Tibial nerve (tissue), 4 donors: Measurements from ENCODE around the gene FEM1B. TPM values are rescaled to one million over a fixed set of nuclear protein-coding genes. Genes with fewer than 3 reads are reported as not detected.

ENCODE experiments used
- DNase-seq, 2 donors: peaks; one replicate each; pipeline ENCODE4 v3.0.0-alpha.2; 2019; ENCODE audit warnings: low spot score in 2 of 2
- H3K27ac ChIP-seq, 4 donors: fragments of 200-600 bp; sonication (generic) in 3 of 4; one replicate each; pipeline ENCODE4 v1.5.1; 2017 to 2019; ENCODE audit warnings: mild to moderate bottlenecking in 1 of 4
- H3K27me3 ChIP-seq, 2 donors: fragments of 200-600 bp; sonication (generic) in 1 of 2; one replicate each; pipeline versions ENCODE4 v1.5.1 to v1.6.0; 2017 to 2019
- H3K36me3 ChIP-seq, 3 donors: fragments of 200-600 bp; sonication (generic); one replicate each; pipeline ENCODE4 v1.5.1; 2018 to 2019
- H3K4me1 ChIP-seq, 4 donors: fragments of 200-600 bp; sonication (generic) in 3 of 4; one replicate each; pipeline ENCODE4 v1.5.1; 2017 to 2019
- H3K4me3 ChIP-seq, 4 donors: fragments of 200-600 bp; sonication (generic) in 3 of 4; one replicate each; pipeline ENCODE4 v1.5.1; 2017 to 2019; ENCODE audit warnings: mild to moderate bottlenecking in 1 of 4, moderate library complexity in 1 of 4
- H3K9me3 ChIP-seq, 4 donors: fragments of 200-600 bp; sonication (generic) in 3 of 4; one replicate each; pipeline ENCODE4 v1.5.1; 2017 to 2019
- EP300 ChIP-seq, 2 donors: sonication (generic); formaldehyde crosslinking; IDR thresholded peaks; one replicate each; pipeline ENCODE4 v1.6.1; 2017; ENCODE audit warnings: antibody characterized with exemption in 2 of 2, mild to moderate bottlenecking in 1 of 2
- POLR2A ChIP-seq, 2 donors: fragments of 450-650 bp; IDR thresholded peaks; one replicate each; pipeline ENCODE4 v1.6.1; 2017; ENCODE audit warnings: antibody characterized with exemption in 2 of 2, mild to moderate bottlenecking in 2 of 2, moderate library complexity in 2 of 2
- WGBS, 2 donors: methylation state at CpG; one replicate each; pipeline ENCODE4 v1.1.5; 2018; 5-methylcytosine and 5-hydroxymethylcytosine counted together
- total RNA-seq, 4 donors: library from RNA; depleted of rRNA; stranded (reverse); fragments of >200 nt; gene quantifications; one replicate each; pipeline ENCODE4 v1.1.0, GENCODE V29; 2016
- TF ChIP-seq, protein P1 (sequence below), 5 experiments: fragments of 200-600 bp in 3 of 5; fragments of 450-650 bp in 2 of 5; sonication (generic) in 3 of 5; IDR thresholded peaks; one replicate each; pipeline ENCODE4 v1.5.1; 2016 to 2019; ENCODE audit warnings: antibody characterized with exemption in 5 of 5, mild to moderate bottlenecking in 3 of 5, moderate library complexity in 2 of 5

Gene FEM1B
- total RNA-seq, 4 donors from 2014 or later = 39.0 to 47.6 (median 39.9) TPM

DNA sequence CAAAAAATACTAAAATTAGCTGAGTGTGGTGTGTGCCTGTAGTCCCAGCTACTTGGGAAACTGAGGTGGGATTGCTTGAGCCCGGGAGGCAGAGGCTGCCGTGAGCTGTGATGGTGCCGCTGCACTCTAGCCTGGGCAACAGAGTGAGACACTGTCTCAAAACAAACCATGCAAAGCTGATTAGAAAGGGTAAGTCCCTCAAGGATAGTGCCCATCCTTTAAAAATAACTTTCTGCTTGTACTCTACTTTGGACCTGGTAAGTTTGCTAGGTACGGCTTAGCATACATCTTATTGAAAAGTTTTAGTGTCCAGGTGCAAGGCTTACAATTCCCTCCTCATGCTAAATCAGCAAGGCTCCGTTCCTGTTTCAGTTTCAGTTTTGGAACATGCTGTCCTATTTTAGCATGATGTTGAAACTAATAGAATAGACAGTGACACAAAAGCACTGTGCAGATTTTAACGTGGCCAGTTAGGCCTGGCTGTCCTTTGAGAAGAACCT lies 21.4 kb downstream of the FEM1B start:
- TF ChIP-seq, protein P1, sequence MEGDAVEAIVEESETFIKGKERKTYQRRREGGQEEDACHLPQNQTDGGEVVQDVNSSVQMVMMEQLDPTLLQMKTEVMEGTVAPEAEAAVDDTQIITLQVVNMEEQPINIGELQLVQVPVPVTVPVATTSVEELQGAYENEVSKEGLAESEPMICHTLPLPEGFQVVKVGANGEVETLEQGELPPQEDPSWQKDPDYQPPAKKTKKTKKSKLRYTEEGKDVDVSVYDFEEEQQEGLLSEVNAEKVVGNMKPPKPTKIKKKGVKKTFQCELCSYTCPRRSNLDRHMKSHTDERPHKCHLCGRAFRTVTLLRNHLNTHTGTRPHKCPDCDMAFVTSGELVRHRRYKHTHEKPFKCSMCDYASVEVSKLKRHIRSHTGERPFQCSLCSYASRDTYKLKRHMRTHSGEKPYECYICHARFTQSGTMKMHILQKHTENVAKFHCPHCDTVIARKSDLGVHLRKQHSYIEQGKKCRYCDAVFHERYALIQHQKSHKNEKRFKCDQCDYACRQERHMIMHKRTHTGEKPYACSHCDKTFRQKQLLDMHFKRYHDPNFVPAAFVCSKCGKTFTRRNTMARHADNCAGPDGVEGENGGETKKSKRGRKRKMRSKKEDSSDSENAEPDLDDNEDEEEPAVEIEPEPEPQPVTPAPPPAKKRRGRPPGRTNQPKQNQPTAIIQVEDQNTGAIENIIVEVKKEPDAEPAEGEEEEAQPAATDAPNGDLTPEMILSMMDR (IDR thresholded peaks at IDR 0.05) = no peak
- TF ChIP-seq EP300 (IDR thresholded peaks at IDR 0.05) = peak in 1 of 2 donors; percentile 65
- peak overlapping the region in 3 of 4 donors; percentile 35 to 66 (median 42) for H3K27ac ChIP-seq
- peaks cover 0 to 5% (median 0%) of the 10 kb centered on the region in 3 donors for H3K36me3 ChIP-seq
- no peaks in the 10 kb centered on the region for H3K9me3 ChIP-seq
- H3K27me3 ChIP-seq = no peaks in the 10 kb centered on the region
- peak overlapping the region in 2 of 4 donors; percentile 14 to 31 for H3K4me3 ChIP-seq
- WGBS, 2 donors = 45 to 63% methylated on average over 6 of the region's 6 CpGs
- no peak for DNase-seq
- H3K4me1 ChIP-seq = peaks cover 0 to 48% (median 13%) of the 10 kb centered on the region in 4 donors

DNA sequence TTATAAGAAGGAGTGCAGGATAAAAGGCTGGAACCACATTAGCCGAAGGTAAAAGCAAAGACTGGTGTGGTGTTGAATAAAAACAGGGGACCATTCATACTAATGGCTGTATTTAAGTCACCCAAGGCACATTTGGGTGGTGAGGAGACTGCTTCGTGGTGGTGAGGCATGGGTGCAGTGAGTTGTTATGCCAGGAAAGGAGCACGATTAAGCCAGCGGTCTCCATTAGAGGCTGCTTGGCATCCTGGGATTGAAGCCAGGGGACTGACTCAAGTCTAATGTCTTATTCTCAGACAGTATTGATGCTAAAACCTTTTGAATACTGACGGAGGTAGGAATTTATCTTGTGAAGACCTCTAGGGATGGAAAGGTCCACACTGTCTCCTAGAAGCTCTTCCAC lies 21.9 kb downstream of the FEM1B start:
- Histone ChIP-seq H3K4me3 (peak overlapping the region in 2 of 4 donors; percentile 14 to 31), H3K27ac (peak overlapping the region in 3 of 4 donors; percentile 37 to 66 (median 42)), H3K9me3 (no peaks in the 10 kb centered on the region), H3K4me1 (peaks cover 0 to 43% (median 13%) of the 10 kb centered on the region in 4 donors), H3K27me3 (no peaks in the 10 kb centered on the region), H3K36me3 (peaks cover 0 to 5% (median 0%) of the 10 kb centered on the region in 3 donors)
- TF ChIP-seq EP300 (IDR thresholded peaks at IDR 0.05) = no peak
- TF ChIP-seq, protein P1 (IDR thresholded peaks at IDR 0.05) = no peak
- no peak for TF ChIP-seq POLR2A (IDR thresholded peaks at IDR 0.05)
- DNase-seq = no peak
- 57 to 61% methylated on average over 5 of the region's 5 CpGs for WGBS, 2 donors

DNA sequence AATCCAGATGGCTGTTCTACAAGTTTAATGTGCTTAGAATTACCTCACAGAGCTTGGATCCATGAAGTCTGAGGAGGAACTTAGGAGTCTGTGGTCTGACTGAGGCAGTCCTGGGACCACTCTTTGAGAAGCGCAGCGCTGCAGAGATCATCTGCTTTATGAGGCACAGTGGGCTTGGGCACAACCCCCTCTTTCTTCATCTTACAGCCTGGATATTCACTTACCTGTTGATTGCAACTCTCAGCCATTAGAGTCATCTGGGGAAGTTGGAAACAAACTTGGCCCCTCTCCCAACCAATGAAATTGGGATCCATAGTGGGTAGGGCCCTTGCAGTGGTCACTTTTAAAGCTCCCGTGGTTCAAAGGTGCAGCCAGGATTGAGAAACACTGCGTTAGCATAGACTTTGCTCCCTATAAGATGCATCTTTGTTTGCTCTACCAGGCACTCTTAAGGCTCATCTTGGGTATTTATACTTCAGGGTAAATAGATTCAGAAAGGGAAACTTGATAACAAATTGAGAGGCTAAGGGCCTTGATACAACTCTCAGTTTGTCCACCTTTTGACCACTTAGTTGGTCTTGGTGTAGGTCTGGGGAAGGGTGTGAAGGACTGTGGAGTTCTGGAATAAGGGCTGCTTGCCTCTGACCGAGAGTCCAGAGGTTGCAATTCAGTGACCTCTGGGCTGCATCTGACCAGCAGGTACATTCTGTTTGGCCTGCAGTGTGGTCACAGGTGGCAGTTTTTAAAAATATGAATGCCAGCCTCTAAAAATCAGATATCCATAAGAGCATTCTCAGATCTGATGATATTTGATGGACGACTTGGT lies 22.8 kb downstream of the FEM1B start:
- no peak overlapping the region for H3K4me3 ChIP-seq
- peaks cover 0 to 5% (median 0%) of the 10 kb centered on the region in 3 donors for H3K36me3 ChIP-seq
- H3K9me3 ChIP-seq = no peaks in the 10 kb centered on the region
- TF ChIP-seq POLR2A (IDR thresholded peaks at IDR 0.05) (no peak), EP300 (IDR thresholded peaks at IDR 0.05) (no peak)
- TF ChIP-seq, protein P1 (IDR thresholded peaks at IDR 0.05) = no peak
- peak overlapping the region in 3 of 4 donors; percentile 37 to 66 (median 42) for H3K27ac ChIP-seq
- no peaks in the 10 kb centered on the region for H3K27me3 ChIP-seq
- 89 to 92% methylated on average over 6 of the region's 6 CpGs for WGBS, 2 donors
- peaks cover 0 to 34% (median 12%) of the 10 kb centered on the region in 4 donors for H3K4me1 ChIP-seq
- no peak for DNase-seq

DNA sequence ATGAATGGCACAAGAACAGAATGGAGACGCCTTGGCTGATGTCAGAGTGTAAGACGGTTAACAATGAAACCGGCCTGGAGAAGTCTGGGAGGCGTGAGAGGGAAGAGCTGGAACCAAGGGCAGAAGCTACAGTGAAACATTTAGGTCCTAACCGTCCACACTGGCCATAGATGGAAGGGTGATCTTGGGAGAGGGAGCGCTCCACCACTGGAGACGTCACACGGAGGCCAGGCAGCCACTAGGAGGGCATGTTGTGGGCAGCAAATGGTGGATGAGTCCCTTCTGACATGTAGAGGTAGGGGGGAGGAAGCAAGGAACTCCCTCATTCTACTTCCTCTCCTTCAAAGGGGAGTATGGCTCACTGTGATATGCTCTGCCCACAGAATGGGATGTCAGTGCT lies 23.8 kb downstream of the FEM1B start:
- H3K27ac ChIP-seq = no peak overlapping the region
- no peak overlapping the region for H3K4me3 ChIP-seq
- H3K4me1 ChIP-seq = peaks cover 0 to 30% (median 10%) of the 10 kb centered on the region in 4 donors
- TF ChIP-seq, protein P1 (IDR thresholded peaks at IDR 0.05) = no peak
- no peak for TF ChIP-seq POLR2A (IDR thresholded peaks at IDR 0.05)
- no peak for TF ChIP-seq EP300 (IDR thresholded peaks at IDR 0.05)
- DNase-seq = no peak
- H3K27me3 ChIP-seq = no peaks in the 10 kb centered on the region
- H3K36me3 ChIP-seq = peaks cover 0 to 5% (median 0%) of the 10 kb centered on the region in 3 donors
- WGBS, 2 donors = 86 to 88% methylated on average over 8 of the region's 8 CpGs
- H3K9me3 ChIP-seq = no peaks in the 10 kb centered on the region

DNA sequence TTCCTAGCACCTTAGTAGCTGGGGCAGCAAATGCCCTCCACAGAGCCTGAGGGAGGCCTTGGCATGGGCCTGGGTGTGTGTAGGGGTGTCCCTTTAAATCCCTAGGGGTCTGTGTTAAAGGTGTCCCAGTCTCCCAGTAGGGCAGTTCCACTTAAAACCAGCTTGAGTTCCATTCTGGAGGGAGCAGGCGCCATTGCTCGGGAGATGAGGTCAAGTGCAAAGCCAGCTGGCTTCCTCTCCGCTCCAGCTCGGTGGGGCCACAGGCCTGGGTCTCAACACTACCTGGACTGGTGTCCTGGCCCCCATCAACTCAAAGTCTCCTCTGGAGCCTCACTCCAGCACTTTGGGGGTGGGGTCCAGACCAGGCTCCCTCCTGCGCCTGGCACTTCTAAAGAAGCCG lies 25.2 kb downstream of the FEM1B start:
- TF ChIP-seq POLR2A (IDR thresholded peaks at IDR 0.05) = no peak
- TF ChIP-seq, protein P1 (IDR thresholded peaks at IDR 0.05) = no peak
- no peak overlapping the region for H3K4me3 ChIP-seq
- H3K4me1 ChIP-seq = peaks cover 0 to 38% (median 16%) of the 10 kb centered on the region in 4 donors
- H3K9me3 ChIP-seq = no peaks in the 10 kb centered on the region
- no peak overlapping the region for H3K27ac ChIP-seq
- no peaks in the 10 kb centered on the region for H3K27me3 ChIP-seq
- no peaks in the 10 kb centered on the region for H3K36me3 ChIP-seq
- 90 to 95% methylated on average over 4 to 6 of the region's 6 CpGs for WGBS, 2 donors
- DNase-seq = no peak
